ENCODE results near the gene C10orf95. TPM values are rescaled to one million over a fixed set of nuclear protein-coding genes. Genes with fewer than 3 reads are reported as not detected.
"Not testable (repeated sequence)": the region's sequence is repeated elsewhere in the genome, so short reads cannot be mapped to it uniquely, and the experiment has no call there.

C10orf95 gene
- total and polyA plus RNA-seq, 2 experiments from 2014 or later = not detected

GRCh38 chr10:102460836-102461186, 9.5 kb upstream of the C10orf95 start:
- H3K9ac ChIP-seq = peak overlapping the region; percentile 52
- H2AFZ ChIP-seq = peak overlapping the region; percentile 80
- WGBS, 2 experiments (ENCODE audit: low coverage in 1 of 2, low lambda C conversion rate in 2 of 2, missing lambda C conversion rate in 2 of 2) = 41 to 42% methylated on average over 8 of the region's 8 CpGs
- H3F3A ChIP-seq (ENCODE audit: insufficient read depth) = 0 out of 2 replicates have a peak, but pooled peaks cover 6% of the 10 kb centered on the region
- H3K4me2 ChIP-seq (ENCODE audit: unreplicated experiment) = peak overlapping the region; percentile 84
- no peaks in the 10 kb centered on the region for H3K9me2 ChIP-seq (ENCODE audit: insufficient read depth)
- no peaks in the 10 kb centered on the region for H3K27me3 ChIP-seq (replicated peaks; ENCODE audit: insufficient read depth)
- no peaks in the 10 kb centered on the region for H3K79me2 ChIP-seq (ENCODE audit: insufficient read depth)
- TF ChIP-seq EZH2 (IDR thresholded peaks at IDR 0.05; ENCODE audit: insufficient read depth, poor library complexity, severe bottlenecking) (no peak), EZH2phosphoT487 (IDR thresholded peaks at IDR 0.05; ENCODE audit: insufficient read depth, low read depth) (no peak)
- no peaks in the 10 kb centered on the region for H3K9me3 ChIP-seq (ENCODE audit: low read depth)
- no peaks in the 10 kb centered on the region for H4K20me1 ChIP-seq (ENCODE audit: insufficient read depth)
- no peaks in the 10 kb centered on the region for H3K36me3 ChIP-seq (ENCODE audit: low read depth)
- peak overlapping the region; percentile 70 for H3K4me3 ChIP-seq
- no peak overlapping the region for H3K27ac ChIP-seq
- in situ Hi-C loops (cut with MboI) = no loop called here
- H3K4me1 ChIP-seq (ENCODE audit: insufficient read depth) = peaks cover 5% of the 10 kb centered on the region
- DNase-seq = no peak

GRCh38 chr10:102458656-102459055, 7.3 kb upstream of the C10orf95 start:
- H3K9ac ChIP-seq = no peak overlapping the region
- H3K9me2 ChIP-seq (ENCODE audit: insufficient read depth) = no peaks in the 10 kb centered on the region
- no peaks in the 10 kb centered on the region for H3K79me2 ChIP-seq (ENCODE audit: insufficient read depth)
- peaks cover 10% of the 10 kb centered on the region; the same call in 1 of the 2 replicates for H3F3A ChIP-seq (ENCODE audit: insufficient read depth)
- in situ Hi-C loops (cut with MboI) = no loop called here
- H3K36me3 ChIP-seq (ENCODE audit: low read depth) = no peaks in the 10 kb centered on the region
- no peaks in the 10 kb centered on the region for H4K20me1 ChIP-seq (ENCODE audit: insufficient read depth)
- no peak overlapping the region for H3K4me3 ChIP-seq
- no peak overlapping the region for H3K4me2 ChIP-seq (ENCODE audit: unreplicated experiment)
- H3K27ac ChIP-seq = no peak overlapping the region
- H3K9me3 ChIP-seq (ENCODE audit: low read depth) = no peaks in the 10 kb centered on the region
- no peak for TF ChIP-seq EZH2 (IDR thresholded peaks at IDR 0.05; ENCODE audit: insufficient read depth, poor library complexity, severe bottlenecking)
- no peak for TF ChIP-seq EZH2phosphoT487 (IDR thresholded peaks at IDR 0.05; ENCODE audit: insufficient read depth, low read depth)
- peaks cover 17% of the 10 kb centered on the region for H3K4me1 ChIP-seq (ENCODE audit: insufficient read depth)
- H3K27me3 ChIP-seq (replicated peaks; ENCODE audit: insufficient read depth) = no peaks in the 10 kb centered on the region
- 82 to 86% methylated on average over 3 to 4 of the region's 4 CpGs for WGBS, 2 experiments (ENCODE audit: low coverage in 1 of 2, low lambda C conversion rate in 2 of 2, missing lambda C conversion rate in 2 of 2)
- H2AFZ ChIP-seq = no peak overlapping the region
- no peak for DNase-seq

- Histone ChIP-seq H2AFZ (no peak overlapping the region), H3K9me2 (ENCODE audit: insufficient read depth) (no peaks in the 10 kb centered on the region), H4K20me1 (ENCODE audit: insufficient read depth) (no peaks in the 10 kb centered on the region), H3K9ac (no peak overlapping the region), H3K36me3 (ENCODE audit: low read depth) (no peaks in the 10 kb centered on the region), H3K27me3 (replicated peaks; ENCODE audit: insufficient read depth) (no peaks in the 10 kb centered on the region), H3K27ac (no peak overlapping the region), H3K4me2 (ENCODE audit: unreplicated experiment) (no peak overlapping the region), H3K79me2 (ENCODE audit: insufficient read depth) (no peaks in the 10 kb centered on the region), H3K9me3 (ENCODE audit: low read depth) (no peaks in the 10 kb centered on the region), H3F3A (ENCODE audit: insufficient read depth) (peaks cover 18% of the 10 kb centered on the region), H3K4me1 (ENCODE audit: insufficient read depth) (peaks cover 26% of the 10 kb centered on the region), H3K4me3 (no peak overlapping the region)
- no peak for DNase-seq
- no peak for TF ChIP-seq EZH2phosphoT487 (IDR thresholded peaks at IDR 0.05; ENCODE audit: insufficient read depth, low read depth)
- no peak for TF ChIP-seq EZH2 (IDR thresholded peaks at IDR 0.05; ENCODE audit: insufficient read depth, poor library complexity, severe bottlenecking)
- 79 to 80% methylated on average over 9 of the region's 9 CpGs for WGBS, 2 experiments (ENCODE audit: low coverage in 1 of 2, low lambda C conversion rate in 2 of 2, missing lambda C conversion rate in 2 of 2)
- in situ Hi-C loops (cut with MboI) = no loop called here
Observed at GRCh38 chr10:102457591-102458150, 6.3 kb upstream of the C10orf95 start.

- Histone ChIP-seq H4K20me1 (ENCODE audit: insufficient read depth) (no peaks in the 10 kb centered on the region), H3K9ac (peak overlapping the region; percentile 36; the same call in 1 of the 2 replicates), H3K4me1 (ENCODE audit: insufficient read depth) (peaks cover 28% of the 10 kb centered on the region), H3F3A (ENCODE audit: insufficient read depth) (peaks cover 27% of the 10 kb centered on the region), H3K9me2 (ENCODE audit: insufficient read depth) (no peaks in the 10 kb centered on the region), H3K79me2 (ENCODE audit: insufficient read depth) (no peaks in the 10 kb centered on the region), H3K27me3 (replicated peaks; ENCODE audit: insufficient read depth) (no peaks in the 10 kb centered on the region), H3K9me3 (ENCODE audit: low read depth) (no peaks in the 10 kb centered on the region), H3K4me2 (ENCODE audit: unreplicated experiment) (no peak overlapping the region), H3K4me3 (no peak overlapping the region), H3K27ac (peak overlapping the region; percentile 66), H3K36me3 (ENCODE audit: low read depth) (no peaks in the 10 kb centered on the region), H2AFZ (peak overlapping the region; percentile 75)
- WGBS, 2 experiments (ENCODE audit: low coverage in 1 of 2, low lambda C conversion rate in 2 of 2, missing lambda C conversion rate in 2 of 2) = 44 to 52% methylated on average over 7 of the region's 7 CpGs
- DNase-seq = peak; percentile 89
- in situ Hi-C loops (cut with MboI) = no loop called here
- no peak for TF ChIP-seq EZH2phosphoT487 (IDR thresholded peaks at IDR 0.05; ENCODE audit: insufficient read depth, low read depth)
- no peak for TF ChIP-seq EZH2 (IDR thresholded peaks at IDR 0.05; ENCODE audit: insufficient read depth, poor library complexity, severe bottlenecking)
Observed at GRCh38 chr10:102455893-102456471, 4.6 kb upstream of the C10orf95 start.

- H3K27ac ChIP-seq = peak overlapping the region; percentile 66
- H3K9me2 ChIP-seq (ENCODE audit: insufficient read depth); H3K27me3 ChIP-seq (replicated peaks; ENCODE audit: insufficient read depth); H3K9me3 ChIP-seq (ENCODE audit: low read depth); H3K4me3 ChIP-seq; H3K79me2 ChIP-seq (ENCODE audit: insufficient read depth); DNase-seq; H4K20me1 ChIP-seq (ENCODE audit: insufficient read depth); in situ Hi-C loops (cut with MboI); H3K4me2 ChIP-seq (ENCODE audit: unreplicated experiment); H3K36me3 ChIP-seq (ENCODE audit: low read depth); H2AFZ ChIP-seq: not testable (repeated sequence)
- 0 out of 2 replicates have a peak overlapping the region, but pooled peaks have one; percentile 43 for H3K9ac ChIP-seq
- 80 to 83% methylated on average over 13 of the region's 13 CpGs for WGBS, 2 experiments (ENCODE audit: low coverage in 1 of 2, low lambda C conversion rate in 2 of 2, missing lambda C conversion rate in 2 of 2)
- peaks cover 27% of the 10 kb centered on the region for H3F3A ChIP-seq (ENCODE audit: insufficient read depth)
- peaks cover 28% of the 10 kb centered on the region for H3K4me1 ChIP-seq (ENCODE audit: insufficient read depth)
Observed at GRCh38 chr10:102454662-102455487, 3.5 kb upstream of the C10orf95 start.
